Testis (tissue), 2 donors: Measurements from ENCODE around the gene CTSC.

ENCODE experiments used
- CTCF ChIP-seq, 3 experiments: fragments of 450-650 bp in 2 of 3; fragments of 200-600 bp in 1 of 3; sonication (generic) in 1 of 3; IDR thresholded peaks; one replicate each; pipeline ENCODE4 v1.5.1; 2016 to 2019; ENCODE audit warnings: antibody characterized with exemption in 3 of 3, mild to moderate bottlenecking in 2 of 3, moderate library complexity in 1 of 3
- POLR2A ChIP-seq: fragments of 450-650 bp; IDR thresholded peaks from one replicate; pipeline ENCODE4 v1.6.1; 2017; ENCODE audit warnings: antibody characterized with exemption, mild to moderate bottlenecking, moderate library complexity

GRCh38 chr11:88288560-88288959 is 49.0 kb downstream of the CTSC start:
- no peak for TF ChIP-seq CTCF (IDR thresholded peaks at IDR 0.05)
- no peak for TF ChIP-seq POLR2A
